Germinal center (tissue), 1 donor: Measurements from ENCODE around the gene PLD6.

Experiments
- DNase-seq: peaks from one replicate; pipeline ENCODE4 v3.0.0; 2012; ENCODE audit warnings: mixed read lengths, low spot score

PLD6 gene

DNA sequence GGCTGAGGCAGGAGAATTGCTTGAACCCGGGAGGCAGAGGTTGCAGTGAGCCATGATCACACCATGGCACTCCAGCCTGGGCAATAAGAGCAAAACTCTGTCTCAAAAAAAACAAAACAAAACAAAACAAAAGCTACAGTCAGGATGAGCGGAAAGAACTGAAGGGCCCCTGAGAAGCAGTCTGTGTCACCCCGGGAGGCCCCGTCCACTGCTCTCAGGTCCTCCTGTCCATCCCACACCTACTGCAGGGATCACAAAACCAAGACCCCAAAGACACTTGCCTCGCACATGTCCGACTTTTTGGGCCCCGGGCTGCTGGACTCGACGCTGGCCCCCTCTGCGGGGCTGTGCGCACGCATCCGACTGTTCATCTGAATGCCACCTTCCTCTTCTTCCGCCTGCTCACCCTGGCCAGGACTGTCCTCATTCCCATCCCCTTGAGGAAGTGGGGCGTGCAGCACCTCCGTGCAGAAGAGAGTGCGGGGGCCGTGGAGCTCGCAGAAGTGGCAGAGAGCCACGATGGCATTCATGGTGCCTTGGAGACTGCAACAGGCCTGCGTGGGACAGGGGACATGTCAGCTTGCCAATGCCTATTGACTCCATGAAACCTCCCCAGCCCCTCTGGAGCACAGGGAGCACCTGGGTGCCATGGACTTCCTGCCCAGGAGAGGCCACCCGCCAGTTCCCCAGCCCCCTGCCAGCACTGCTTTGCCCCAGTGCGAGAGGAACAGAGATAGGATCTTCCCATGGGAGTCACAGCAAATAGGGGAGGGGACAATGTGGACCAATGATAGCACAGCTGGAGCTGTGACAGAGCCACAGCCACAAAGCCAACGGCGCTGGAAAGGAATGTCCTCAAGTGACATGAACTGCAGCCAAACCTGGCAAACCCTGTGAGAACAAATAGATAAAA lies 21.7 kb upstream of the PLD6 start:
- no peak for DNase-seq

DNA sequence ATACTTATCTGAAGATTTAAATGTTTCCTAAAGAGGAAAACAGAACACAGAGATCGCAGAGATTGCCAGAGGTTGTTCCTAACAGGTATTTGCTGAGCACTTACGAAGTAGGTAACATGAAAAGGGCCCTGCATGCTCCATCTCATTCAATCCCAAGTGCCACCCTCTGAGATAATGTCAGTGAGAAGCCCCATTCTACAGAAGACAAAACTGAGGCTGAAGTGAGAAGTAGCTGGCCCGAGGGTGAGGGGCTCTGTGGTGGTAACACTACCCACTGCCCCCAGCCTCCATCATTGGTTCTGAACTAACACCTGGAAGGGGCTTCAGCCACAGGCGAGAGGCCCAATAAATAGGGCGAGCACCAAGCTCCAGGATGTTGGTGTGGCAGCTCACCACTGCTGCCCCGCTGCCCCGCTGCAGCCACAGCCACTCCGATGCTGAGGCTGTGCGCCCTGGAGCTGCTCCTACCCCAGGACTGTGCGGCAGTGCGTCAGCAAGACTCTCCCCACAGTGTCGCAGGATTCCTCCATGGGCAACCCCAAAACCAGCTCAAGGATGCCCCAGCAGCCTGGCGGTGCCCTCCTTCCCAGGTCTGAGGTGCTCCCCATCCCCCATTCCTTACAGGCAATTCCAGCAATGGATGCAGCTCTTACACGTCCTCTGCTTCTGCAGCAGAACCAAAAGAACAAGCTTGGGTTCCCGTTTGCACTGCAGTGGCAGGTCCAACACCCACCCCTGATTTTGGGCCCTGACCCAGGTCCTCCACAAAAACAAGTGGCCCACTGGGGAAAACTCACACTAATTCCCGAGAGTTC lies 20.5 kb upstream of the PLD6 start:
- no peak for DNase-seq

DNA sequence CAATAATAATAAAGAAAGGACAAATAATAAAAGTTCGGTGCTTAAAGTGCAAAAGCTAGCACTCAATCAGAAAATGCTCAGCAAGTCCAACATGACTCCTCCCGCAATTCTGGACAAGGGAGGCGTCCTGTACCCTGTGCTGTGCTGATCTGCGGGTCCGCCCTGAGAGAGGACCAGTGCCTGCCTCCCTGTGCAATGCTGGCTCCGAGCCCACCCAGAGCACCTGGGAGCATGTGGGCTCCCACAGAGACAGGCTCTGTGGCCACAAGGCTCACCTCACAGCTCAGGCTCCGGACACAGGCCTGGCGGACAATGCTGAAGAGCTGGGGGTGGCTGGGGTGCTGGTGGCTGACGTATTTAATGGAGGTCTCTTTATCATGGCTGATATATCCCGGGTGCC lies 19.8 kb upstream of the PLD6 start:
- DNase-seq: no peak

DNA sequence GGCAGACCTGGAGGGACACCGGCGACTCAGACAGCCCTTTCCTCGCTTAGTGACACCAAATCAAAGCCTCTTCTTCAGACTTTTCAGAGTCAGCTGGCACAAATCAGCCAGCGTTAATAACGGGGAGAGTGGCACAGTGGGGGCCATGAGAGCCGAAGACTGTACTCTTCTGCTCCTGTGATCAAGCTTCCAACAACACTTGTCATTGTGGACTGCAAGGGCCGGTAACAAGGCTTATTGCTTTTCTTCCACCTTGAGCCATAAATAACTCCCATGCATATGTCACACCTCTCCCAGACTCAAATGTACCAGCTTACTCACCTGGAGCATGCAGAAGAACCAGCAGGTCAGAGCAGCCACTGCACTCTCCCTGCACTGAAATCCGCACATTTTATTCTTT lies 18.0 kb upstream of the PLD6 start:
- DNase-seq: no peak

DNA sequence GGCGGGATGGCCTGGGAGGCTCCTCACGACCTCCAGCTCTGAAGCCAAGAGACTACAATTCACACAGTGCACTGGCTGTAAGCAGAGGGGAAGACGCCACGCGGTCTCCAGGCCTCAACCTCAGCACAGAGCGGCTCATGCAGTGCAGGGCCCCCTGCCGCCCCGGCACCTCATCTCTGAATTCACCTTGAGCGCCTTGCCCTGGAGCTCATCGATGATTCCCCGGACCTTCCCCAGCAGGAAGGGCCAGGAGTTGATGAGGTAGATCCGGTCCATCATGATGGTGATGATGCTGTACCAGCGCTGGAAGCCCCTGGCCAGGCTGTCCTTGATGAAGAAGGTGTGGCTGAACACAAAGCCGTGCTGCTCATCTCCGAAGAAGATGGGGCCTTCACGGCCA lies 17.6 kb upstream of the PLD6 start:
- no peak for DNase-seq

DNA sequence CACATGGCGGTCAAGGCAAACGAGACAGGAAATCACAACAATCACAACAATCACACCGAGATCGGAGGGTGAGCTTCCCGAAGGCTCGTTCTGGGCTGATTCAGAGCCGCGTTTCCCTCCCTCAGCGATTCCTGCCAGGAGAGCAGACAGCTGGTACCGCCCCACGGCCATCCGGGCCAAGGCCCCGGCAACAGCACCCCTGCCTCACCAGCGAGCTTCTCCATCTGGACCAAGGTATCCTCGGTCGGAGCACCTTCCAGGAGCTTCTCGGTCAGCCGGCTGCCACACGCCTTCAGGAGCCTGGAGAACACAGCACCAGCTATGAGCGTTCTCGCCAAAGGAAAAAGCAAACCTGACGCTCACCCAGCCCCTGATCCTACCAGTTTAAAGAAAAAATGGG lies 15.2 kb upstream of the PLD6 start:
- no peak for DNase-seq

DNA sequence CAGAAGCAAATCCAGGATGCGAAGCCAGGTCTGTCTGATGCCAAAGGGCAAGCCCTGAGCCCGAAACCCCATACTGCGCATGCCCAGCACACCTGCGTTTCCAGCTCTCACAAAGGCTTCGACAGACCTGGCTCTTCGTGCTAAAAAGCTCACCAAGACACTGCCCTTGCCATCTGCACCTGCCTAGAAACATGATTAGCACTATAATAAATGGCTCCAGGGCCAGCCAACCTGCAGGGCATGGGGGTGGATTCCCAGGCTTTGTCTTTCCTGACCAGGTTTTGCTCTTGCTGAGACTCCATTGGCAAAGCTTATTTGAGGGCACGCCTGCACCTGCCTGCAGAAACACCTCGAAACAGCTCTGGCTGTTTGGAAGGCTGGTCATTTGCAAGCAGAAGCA lies 14.4 kb upstream of the PLD6 start:
- no peak for DNase-seq

DNA sequence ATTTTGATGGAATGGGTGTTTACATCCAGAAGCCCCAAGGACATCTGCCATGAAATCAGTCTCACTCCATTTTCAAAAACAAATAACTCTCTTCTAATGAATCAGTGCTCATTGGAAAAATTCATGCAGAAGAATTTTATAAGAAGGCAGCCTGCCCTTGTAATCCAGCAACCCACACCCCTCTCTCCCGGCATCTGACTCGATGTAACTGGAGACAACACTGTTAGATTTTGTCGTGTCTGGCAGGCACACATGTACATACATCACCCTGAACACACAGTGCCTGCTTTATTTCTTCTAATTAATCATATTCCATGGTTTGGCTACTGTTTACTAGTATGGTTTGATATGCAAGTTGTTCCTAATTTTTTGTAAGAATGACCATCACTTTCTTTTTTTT lies 11.9 kb upstream of the PLD6 start:
- no peak for DNase-seq

DNA sequence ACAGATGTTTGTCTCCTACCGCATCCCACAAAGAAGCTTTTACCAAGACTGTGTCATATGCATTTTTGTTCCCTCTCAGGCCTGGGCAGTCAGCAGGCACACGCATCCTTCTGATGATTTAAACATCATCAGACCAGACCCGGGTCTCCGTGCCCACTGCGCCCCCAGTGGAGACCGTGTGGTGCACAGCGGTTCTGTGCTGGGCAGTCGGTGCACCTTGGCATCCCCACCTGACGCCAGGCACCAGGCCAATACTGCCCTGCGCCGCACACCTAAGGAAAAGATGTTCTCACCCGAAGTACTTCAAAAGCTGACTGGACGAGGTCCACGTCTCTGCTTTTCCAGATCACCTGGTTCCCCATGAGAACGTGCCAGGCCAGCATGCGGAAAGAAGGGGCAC lies 10.6 kb upstream of the PLD6 start:
- no peak for DNase-seq

DNA sequence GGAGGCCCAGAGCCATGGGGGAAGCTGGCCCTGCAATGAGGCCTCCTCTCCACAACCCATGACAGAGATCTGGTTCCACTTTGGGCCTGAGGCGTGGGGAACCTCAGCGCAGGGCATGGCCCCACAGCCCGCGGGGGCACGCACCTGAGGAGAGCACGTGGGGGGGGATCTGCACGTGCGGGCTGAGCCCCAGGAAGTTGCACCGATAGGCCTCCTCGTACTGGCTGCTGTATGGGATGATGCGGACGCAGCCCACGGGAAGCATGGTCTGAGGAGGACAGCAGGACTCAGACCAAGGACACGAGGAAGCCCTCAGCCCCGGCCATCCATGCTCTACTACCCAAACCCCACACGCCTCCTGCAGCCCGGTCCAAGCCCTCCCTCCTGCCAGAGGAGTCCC lies 10.1 kb upstream of the PLD6 start:
- DNase-seq: no peak

DNA sequence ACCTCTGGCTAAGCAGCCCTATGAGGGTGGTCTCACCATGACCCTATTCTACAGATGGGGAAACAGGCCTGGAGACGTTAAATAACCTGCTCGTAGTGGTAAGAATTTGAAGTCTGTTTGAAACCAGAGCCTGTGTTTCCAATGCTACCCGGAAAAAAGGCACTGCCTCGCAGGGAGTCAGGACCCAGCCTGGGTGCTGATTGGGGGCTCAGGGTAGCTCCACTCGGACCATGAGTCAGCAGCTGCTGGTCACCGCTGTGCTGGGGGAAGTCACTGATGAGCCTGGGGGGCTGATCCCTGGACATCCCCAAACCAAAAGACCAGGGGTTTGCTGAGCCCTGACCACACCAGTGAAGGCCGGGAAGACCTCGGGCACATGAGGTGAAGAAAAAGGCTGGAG lies 9.4 kb upstream of the PLD6 start:
- DNase-seq: no peak

DNA sequence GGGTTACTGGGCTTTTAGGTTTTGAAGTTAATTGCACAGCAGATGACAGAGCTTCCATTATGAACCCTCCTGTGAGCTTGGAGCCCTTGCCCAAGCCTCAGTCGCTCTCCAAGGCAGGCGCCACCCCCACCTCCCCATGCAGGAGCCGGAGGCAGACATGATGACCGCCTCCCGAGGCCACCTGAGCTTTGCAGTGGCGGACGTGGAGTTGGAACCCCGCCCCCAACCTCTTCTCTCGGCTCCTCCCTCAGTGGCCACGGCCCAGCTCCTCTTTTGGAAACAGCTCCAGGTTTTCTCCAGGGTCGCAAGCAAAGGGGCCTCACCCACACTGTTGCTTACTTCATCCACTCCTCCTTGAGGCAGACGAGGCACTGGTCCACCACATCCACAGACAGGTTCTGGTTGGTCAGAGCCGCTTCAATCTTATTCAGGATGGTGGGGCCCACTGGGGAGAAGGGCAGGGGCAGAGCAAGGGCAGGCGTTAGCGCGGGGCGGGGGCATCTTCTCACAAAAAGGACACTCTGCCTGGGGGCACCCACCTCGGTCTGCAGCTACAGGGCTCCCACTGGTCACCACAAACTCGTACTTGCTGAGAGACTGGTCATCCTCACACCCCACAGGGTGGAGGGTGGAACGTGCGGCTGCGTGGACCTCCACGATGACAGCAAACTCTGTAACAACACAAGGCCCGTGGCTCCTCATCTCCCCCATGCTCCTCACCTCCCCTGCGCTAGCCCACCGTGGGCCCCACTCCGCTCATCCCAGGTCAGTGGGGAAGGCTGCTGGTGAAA lies 8.7 kb upstream of the PLD6 start:
- no peak for DNase-seq

DNA sequence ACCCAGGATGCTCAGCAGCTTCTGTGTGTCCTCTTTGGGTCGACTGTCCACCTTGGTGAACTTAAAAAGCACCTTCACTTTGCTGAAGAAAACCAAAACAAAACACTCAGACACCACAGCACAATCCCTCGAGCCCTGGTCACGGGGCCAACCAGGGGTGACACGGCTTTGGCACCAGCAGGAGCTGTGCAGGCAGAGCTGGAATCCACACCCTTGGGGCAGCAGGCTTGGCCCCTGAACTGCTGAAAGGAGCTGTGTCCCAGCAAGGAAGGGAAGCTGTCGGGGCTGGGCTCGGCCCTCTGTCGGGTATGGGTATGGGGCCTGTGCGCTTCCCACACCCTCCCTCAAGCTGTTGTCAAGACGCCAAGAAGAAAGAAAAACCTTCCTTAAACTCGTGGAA lies 7.6 kb upstream of the PLD6 start:
- no peak for DNase-seq

DNA sequence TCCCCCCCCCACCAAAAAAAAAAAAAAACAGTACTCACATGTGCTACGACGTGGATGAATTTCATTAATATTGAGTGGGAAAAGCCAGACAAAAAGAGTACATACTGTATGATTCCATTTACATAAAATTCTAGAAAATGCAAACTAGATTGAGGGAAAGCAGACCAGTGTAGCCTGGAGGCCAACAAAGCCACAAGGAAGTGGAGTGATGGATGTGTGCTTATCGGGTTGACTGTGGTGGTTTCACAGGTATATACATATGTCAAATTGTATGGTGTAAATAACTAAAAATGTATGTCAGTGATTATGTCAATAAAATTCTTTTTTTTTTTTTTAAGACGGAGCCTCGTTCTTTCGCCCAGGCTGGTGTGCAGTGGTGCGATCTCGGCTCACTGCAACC lies 1.9 kb upstream of the PLD6 start:
- no peak for DNase-seq

DNA sequence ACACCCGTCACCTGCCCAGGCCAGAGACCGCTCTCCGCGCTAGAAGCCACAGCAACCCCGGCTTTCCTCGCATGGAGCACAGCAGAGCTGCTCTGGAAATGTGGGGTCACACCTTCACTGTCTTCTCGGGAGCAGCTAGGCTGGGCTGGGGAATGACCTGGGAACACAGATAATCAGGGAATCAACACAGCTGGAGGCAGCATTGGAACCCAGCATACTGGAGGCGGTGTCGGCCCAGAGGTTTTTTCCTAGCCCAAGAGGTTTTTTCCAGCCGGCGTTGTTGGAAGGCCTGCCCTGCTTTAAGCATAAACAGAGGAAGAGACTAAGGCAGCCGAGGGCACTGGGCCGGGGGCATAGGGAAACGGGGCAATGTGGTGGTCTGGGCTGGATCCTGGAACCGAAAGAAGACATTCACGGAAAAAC lies 791 bp upstream of the PLD6 start:
- no peak for DNase-seq

DNA sequence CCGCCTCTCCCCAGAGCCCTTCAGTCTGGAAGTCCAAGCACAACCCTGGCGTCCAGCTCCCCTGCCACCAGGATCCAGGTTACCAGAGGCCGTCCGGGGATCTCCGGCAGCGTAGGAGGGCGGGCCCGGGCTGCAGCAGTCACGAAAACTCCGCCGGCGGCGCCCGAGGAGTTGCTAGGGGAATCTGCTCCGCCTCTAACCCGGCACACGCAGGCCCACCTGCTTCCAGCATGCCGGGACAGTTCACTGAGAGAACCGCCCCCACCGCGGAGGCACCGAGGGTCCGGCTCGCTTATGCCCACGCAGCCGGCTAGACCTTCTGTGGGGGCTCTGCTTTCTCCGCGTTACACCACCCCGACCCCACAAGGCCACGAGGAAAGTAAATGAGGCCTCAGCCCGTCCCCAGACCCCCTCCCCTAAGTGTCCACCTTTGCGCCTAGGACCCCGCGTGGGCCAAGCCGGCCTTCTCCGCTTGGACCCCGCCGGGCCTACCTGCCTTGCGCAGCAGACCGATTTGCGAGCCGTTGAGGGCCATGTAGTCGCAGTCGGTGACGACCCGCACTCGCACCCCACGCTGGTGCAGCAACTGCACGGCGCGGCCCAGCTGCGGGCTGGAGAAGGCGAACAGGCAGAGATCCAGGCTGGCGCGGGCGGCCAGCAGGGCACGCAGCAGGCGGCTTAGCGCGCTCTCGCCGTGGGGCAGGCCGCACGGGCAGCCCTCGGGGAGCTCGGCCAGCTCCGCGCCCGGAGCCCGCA lies 587 bp downstream of the PLD6 start:
- DNase-seq: peak; percentile 76

DNA sequence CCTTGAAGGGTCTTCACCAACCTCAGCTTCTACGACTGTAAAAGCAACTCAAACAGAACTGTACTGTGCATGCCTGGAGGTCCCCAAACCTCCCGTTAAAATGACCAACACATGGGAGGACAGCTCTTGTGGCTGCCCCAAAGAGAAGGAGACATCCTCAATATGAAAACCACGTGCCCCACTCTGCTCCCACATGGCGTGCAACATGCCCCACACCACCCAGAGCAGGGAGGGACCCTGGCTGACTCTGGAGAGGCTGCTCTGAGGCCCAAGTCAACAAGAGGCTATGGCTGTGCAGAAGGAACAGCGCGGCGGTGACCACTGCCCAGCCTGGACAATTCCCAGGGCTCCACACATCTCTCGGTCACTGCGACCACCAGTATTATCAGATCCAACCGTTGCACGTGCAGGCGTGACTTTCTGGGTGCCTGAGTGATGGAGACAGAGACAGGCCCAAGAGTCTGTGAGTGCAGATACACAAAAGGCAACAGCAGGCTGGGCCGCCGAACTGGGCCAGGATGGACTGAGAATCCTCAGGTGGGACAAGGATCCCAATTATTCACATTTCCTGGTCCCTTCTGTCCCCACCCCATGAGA lies 1.4 kb downstream of the PLD6 start:
- DNase-seq: no peak

DNA sequence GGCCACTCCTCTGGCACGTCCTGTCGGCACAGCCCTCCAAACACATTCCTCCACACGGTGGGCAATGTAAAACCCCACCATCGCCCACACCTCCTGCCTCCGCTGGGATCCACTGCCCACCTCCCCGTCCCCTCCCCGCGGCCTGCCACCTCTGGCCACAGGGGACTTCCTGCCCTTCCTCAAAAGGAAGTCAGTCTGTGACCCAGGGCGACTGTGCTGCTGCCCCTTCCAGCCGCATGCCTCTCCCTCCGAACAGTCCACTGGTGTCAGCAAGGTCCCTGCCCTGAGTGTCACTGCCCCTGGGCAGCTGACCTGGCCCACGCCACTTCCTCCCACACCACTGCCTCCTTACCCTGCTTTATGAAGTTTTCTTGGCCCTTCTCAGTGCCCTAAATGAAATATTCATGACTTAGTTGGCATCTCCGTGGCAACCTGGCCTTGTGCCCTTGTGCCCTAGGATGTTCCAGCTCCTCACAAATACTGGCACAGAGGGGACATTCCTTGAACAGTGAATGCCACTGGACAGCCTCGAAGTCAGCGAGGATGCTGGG lies 2.0 kb downstream of the PLD6 start:
- DNase-seq: no peak

DNA sequence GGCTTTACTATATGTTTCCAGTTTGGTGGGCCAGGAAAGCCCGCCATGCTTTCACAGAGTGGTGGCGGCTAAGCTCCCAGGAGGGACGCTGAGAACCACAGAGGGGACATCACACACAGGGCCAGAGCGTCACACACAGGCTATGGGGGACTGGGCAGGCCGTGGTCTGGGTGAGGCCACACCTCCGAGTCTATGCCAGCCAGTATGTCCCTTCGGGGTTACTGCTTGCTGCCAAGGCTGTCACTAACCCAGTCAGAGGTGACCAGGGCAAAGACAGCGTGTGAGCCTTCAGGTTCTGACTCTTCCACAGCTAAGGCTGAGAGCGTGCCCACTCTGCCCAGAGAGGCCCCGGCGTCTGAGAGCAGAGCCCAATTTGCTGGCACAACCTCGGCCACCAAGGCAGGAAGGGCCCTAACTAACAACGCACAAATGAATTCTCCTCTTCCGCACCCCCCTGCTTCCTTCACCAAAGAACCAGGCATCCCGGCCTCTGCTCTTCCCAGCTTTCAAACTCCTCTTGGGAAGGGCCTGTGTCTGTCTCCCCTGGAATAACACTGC lies 2.9 kb downstream of the PLD6 start:
- DNase-seq: no peak

DNA sequence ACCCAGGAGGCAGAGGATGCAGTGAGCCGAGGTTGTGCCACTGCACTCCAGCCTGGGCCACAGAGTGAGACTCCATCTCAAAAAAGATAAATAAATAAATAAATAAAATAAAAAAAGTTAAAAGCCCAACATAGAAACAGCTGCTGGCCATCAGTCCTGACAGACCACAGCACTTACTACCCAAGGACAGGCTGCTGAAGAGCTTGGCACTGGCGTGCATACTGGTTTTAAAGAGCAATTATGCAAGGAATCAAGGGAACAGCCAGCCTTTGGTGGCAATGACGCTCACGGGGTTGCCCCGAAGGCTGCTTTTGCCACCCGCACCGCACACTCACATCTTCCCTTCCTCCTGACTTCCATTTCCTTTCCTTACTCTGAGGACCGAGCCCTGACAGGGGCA lies 4.2 kb downstream of the PLD6 start:
- DNase-seq: no peak

DNA sequence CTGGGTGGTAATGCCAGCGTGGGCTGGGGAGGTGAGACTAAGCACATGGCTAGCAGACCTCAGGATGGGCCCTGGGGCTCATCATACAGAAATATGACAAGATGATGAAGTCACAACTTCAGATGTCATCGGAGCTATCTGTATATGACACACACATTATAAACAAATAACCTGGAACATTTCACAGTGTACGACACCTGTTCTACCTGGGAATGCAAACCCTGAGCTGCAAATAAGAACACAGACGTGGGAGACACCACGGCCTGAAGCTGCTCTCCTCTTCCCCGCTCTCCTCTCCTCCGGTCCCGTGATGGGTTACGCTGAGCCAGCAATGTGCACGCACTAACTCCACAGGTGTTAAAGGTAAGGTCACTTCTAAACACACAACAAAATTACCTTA lies 4.9 kb downstream of the PLD6 start:
- no peak for DNase-seq
